ENCODE data around the gene TMEM141.
"Not testable (repeated sequence)": the region's sequence is repeated elsewhere in the genome, so short reads cannot be mapped to it uniquely, and the experiment has no call there.

Gene TMEM141

GRCh38 chr9:136774416-136775045, 16.6 kb upstream of the TMEM141 start:
- no peak for FAIRE-seq

DNA sequence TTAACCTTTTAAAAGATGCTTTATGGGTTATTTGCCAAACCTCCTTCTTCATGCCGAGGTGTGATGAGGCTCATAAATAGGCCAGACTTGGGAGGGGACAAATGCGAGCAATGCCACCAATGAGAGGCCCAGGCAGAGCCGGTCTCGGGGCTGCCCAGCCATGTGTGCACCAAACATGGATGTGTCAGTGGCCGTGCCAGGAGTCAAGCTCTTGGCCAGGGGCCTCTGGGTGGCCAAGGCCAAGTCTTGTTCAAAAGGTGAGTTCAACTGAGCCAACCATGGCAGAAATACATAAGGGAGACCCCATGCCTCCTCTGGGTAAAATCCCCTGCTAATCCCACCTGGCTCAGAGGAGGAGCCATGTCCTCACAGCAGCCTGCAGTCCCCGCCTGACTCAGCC, 16.0 kb upstream of the TMEM141 start:
- FAIRE-seq = no peak

GRCh38 chr9:136776947-136777346, 14.2 kb upstream of the TMEM141 start:
- FAIRE-seq = no peak

DNA sequence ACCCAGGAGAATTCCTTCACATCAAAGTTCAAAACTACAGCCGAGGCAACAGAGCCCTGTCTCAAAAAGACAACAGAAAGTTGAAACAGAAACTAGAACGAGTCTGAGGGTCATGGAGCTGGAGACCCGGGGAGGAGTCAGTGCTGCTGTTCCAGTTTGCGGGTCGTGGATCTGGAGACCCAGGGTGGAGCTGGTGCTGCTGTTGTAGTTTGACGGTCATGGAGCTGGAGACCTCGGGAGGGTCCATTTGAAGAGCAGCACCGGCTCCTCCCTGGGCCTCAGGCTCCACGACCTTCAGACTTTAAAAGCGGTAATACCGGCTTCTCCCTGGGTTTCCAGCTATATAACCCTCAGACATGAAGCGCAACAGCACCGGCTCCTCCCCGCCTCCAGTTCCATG, 13.8 kb upstream of the TMEM141 start:
- no peak for FAIRE-seq

DNA sequence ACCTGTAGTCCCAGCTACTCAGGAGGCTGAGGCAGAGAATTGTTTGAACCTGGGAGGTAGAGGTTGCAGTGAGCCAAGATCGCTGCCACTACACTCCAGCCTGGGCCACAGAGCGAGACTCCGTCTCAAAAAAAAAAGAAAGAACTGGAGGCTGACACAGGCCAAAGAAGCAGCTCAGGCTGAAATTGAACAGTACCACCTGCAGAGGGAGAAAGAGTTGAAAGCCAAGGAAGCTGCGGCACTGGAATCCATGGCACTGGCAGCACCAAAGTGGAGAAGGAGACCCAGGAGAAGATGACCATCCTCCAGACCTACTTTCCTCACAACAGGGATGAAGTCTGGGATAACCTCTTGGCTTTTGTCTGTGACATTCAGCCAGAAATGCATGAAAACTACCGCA, 11.3 kb upstream of the TMEM141 start:
- FAIRE-seq = no peak

- no peak for FAIRE-seq
Observed at GRCh38 chr9:136782452-136782851, 8.7 kb upstream of the TMEM141 start.

DNA sequence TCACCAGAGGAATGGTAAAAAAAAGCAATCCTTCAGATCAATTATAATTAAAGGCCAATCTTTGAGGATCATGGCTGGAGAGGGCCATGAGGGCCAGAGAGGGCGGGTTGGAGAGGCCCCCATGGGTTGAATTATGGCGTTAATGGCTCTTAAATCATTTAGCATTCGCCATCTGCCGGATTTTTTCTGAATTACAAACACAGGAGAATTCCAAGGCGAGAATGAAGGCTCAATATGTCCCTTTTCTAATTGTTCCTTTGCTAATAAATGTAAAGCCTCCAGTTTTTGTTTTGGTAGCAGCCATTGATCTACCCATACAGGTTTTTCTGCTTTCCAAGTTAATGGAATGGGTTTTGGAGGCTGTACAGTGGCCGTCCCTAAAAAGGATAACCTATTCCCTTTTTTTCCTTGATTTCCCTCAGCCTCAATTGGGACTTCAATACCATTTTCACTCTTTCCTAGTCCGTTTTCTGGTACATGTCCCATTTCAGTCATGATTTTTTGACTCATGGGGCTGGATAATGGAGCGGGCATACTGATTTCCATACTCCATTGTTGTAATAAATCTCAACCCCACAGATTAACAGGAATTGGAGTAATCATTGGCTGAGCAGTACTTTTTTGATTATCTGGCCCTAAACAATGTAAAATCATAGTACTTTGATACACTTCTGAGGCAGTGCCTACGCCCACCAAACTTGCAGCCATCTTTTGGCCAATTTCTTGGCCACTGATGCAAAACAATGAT, 6.7 kb upstream of the TMEM141 start:
- FAIRE-seq = no peak

DNA sequence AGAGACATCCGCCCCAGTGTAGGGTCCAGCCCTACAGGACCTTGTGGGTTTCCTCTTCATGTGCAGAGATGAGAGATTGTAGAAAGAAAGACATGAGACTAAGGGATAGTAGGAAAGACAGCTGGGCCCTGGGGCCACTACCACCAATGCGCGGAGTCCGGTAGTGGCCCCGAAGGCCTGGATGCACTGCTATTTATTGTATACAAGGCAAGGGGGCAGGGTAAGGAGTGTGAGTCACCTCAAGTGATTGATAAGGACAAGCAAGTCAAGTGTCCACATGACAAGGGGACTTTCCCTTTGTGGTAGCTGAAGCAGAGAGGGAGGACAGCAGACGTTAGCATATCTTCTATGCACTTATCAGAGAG, 6.2 kb upstream of the TMEM141 start:
- no peak for FAIRE-seq

GRCh38 chr9:136785565-136786355, 5.4 kb upstream of the TMEM141 start:
- not testable (repeated sequence) for FAIRE-seq

GRCh38 chr9:136786451-136786850, 4.7 kb upstream of the TMEM141 start:
- FAIRE-seq = no peak

GRCh38 chr9:136786983-136787382, 4.2 kb upstream of the TMEM141 start:
- FAIRE-seq = not testable (repeated sequence)

DNA sequence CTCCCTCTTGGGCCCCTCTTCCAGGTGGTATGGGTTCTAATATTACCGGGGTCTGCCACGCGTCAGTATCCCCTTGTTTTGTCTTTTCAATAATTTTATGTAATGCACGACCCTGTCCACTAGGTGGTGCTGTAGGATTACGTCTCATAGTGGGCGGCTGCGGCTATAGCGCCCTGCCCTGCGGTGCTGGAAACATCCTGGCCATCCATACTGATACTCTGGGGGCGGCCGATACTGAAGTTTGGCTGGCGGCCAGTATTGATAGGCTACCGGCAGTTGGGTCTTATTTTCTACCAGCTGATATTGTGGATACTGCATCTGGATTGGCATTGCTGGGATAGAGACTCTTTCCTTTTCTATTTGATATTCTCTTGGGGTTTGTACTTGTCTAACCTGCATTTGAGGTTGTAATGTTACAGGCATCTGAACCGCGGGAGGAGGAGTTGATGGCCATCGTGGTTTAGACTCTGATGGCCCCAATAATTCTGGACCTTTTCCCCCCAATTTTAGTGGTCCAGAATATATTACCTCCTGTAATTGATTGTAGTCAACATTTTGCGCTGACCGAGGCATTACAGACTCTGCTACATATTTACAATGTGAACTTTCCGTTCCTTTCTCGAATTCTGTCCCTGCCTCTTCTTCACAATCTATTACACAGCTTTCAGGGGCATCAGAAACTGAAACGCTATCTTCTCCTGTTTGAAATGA, 3.3 kb upstream of the TMEM141 start:
- FAIRE-seq = no peak

DNA sequence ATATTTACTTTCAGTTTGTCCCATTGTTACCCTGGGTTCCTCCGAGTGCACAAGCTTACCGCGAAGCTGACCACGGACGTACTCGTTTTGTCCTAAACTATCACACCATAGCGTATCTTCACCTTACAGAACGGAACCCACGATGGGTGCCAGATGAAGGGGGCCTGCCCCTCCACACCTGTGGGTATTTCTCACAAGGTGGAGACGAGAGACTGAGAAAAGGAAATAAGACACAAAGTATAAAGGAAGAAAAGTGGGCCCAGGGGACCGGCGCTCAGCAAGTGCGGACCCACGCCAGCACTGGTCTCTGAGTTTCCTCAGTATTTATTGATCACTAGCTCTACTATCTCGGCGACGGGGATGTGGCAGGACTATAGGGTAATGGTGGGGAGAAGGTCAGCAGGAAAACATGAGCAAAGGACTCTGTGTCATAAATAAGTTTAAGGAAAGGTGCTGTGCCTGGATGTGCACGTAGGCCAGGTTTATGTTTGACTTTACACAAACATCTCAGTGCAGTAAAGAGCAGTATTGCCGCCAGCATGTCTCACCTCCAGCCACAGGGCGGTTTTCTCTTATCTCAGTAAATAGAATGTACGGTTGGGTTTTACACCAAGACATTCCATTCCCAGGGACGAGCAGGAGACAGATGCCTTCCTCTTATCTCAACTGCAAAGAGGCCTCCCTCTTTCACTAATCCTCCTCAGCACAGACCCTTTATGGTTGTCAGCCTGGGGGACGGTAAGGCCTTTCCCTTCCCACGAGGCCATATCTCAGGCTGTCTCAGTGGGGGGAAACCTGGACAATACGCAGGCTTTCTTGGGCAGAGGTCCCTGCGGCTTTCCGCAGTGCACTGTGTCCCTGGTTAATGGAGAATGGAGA, 2.3 kb upstream of the TMEM141 start:
- FAIRE-seq = not testable (repeated sequence)

- no peak for FAIRE-seq
Observed at GRCh38 chr9:136789523-136789937, 1.6 kb upstream of the TMEM141 start.

DNA sequence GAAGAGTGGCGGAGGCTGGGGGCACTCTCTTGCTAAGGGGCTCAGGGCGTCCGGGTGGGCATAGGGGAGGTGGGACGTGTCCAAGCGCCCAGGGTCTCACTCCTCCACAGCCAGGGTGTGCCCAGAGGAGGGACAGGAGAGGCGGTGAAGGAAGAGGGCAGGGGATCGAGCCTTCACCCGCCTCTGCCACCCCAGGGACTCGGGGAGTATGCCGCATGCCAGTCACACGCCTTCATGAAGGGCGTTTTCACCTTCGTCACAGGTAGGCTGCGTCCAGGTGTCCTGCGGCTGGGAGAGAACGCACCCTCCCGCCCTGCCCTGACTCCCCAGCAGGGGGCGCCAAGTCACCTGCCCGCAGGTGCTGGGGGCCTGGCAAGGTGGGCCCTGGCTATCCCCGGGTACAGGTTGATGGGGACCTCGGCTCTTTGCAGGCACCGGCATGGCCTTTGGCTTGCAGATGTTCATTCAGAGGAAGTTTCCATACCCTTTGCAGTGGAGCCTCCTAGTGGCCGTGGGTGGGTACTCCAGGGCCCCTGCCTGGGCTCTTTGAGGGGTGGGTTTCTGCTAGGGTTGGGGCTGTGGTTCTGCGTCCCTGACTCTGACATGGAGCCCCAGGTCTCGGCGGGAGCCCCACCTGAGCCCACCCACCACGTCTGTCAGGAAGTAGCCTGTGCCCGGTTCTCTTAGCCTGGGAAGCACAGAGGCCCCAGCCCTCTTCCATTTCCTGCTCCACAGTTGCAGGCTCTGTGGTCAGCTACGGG, 552 bp downstream of the TMEM141 start:
- no peak for FAIRE-seq

DNA sequence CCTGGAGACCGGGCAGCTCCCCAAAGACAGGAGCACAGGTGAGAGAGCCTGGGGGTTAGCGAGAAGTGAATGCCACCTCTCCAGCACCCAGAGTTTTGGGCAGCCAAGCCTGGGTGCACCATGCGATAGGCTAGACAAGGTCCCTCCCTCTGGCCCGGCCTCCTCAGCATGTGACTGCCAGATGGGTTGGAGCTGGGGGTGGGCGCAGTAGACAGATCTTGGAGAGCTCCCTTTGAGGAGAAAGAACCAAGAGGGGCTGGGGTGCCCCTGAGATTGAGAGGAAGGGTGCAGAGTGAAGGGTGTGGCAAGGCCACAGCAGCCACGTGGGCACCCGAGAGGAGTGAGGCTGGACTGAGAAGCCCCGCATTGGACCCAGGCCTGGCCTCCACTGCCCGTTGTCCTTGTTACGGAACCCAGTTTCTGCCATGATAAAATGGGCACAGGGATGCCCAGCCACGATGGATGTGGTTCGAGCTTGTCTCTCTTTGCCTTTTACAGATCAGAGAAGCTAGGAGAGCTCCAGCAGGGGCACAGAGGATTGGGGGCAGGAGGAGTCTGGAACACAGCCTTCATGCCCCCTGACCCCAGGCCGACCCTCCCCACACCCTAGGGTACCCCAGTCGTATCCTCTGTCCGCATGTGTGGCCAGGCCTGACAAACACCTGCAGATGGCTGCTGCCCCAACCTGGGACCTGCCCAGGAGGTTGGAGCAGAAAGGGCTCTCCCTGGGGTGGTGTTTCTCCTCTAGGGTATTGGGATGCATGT, 1.4 kb downstream of the TMEM141 start:
- FAIRE-seq = no peak

GRCh38 chr9:136793086-136793946, 2.2 kb downstream of the TMEM141 start:
- no peak for FAIRE-seq

- no peak for FAIRE-seq
Observed at GRCh38 chr9:136794281-136794999, 3.3 kb downstream of the TMEM141 start.

DNA sequence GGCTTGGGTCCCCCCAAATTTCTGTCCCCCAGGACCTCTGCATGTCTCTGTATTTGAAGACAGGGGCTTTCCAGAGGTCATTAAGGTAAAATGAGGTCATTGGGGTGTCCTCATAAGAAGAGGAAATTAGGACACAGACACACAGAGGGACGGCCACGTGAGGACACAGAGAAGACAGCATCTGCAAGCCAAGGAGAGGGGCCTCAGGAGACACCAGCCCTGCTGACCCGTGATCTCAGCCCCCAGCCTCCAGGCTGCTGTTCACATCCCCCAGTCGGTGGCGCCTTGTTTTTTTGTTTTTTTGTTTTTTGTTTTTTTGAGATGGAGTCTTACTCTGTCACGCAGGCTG, 3.8 kb downstream of the TMEM141 start:
- no peak for FAIRE-seq

Data from endometrium (tissue), 2 donors.